ENCODE results near the gene HCN1. TPM values are rescaled to one million over a fixed set of nuclear protein-coding genes. Genes with fewer than 3 reads are reported as not detected.
A peak's percentile ranks its signal among the peaks of the same experiment; 100 is the strongest.

Gene HCN1
- 1 to 10 TPM in 1 of 2 donors, under 1 TPM in 1; 0.52 to 3.0 TPM for total RNA-seq

GRCh38 chr5:45696206-45696836 is at the start of gene HCN1:
Gene HCN1, minus strand, starts transcription at chr5:45696380.
- Histone ChIP-seq H3K9me3 (no peaks in the 10 kb centered on the region), H3K27ac (peak within 1 kb of the TSS in 1 of 4 donors; percentile 39), H3K4me3 (peak within 1 kb of the TSS; percentile 41 to 65), H3K27me3 (no peaks in the 10 kb centered on the region), H3K4me1 (peaks cover 18% of the 10 kb centered on the region), H3K36me3 (replicated peaks in 1 of 2; ENCODE audit: insufficient read depth in 1 of 2, low read depth in 2 of 2) (no peaks in the 10 kb centered on the region)
- intact Hi-C loops (cut with DNase I), result no loop called here
- DNase-seq (peak; percentile 87 to 91 (median 88)), ATAC-seq (peak; percentile 100)
- peak; percentile 67 to 95 (median 88) for TF ChIP-seq CTCF (IDR thresholded peaks at IDR 0.05)
- TF ChIP-seq POLR2A (IDR thresholded peaks at IDR 0.05), result no peak
- WGBS, 2 donors, result 12 to 46% methylated on average over 13 to 46 of the region's 46 CpGs

GRCh38 chr5:45741110-45741509 is 44.9 kb upstream of the HCN1 start:
- TF ChIP-seq POLR2A (IDR thresholded peaks at IDR 0.05) (no peak), CTCF (IDR thresholded peaks at IDR 0.05) (no peak)
- Histone ChIP-seq H3K27ac (no peak overlapping the region), H3K36me3 (replicated peaks in 1 of 2; ENCODE audit: insufficient read depth in 1 of 2, low read depth in 2 of 2) (no peaks in the 10 kb centered on the region), H3K27me3 (no peaks in the 10 kb centered on the region), H3K9me3 (no peaks in the 10 kb centered on the region), H3K4me1 (no peaks in the 10 kb centered on the region), H3K4me3 (no peak overlapping the region)
- DNase-seq, result no peak
- 14 to 28% methylated on average over 5 of the region's 5 CpGs for WGBS, 2 donors
- intact Hi-C loops (cut with DNase I), result no loop called here
- ATAC-seq, result no peak

- no peaks in the 10 kb centered on the region for H3K36me3 ChIP-seq (replicated peaks in 1 of 2; ENCODE audit: insufficient read depth in 1 of 2, low read depth in 2 of 2)
- intact Hi-C loops (cut with DNase I), result no loop called here
- WGBS, 2 donors, result 57 to 65% methylated on average over 5 of the region's 5 CpGs
- no peaks in the 10 kb centered on the region for H3K9me3 ChIP-seq
- no peak overlapping the region for H3K27ac ChIP-seq
- no peak overlapping the region for H3K4me3 ChIP-seq
- H3K4me1 ChIP-seq, result no peaks in the 10 kb centered on the region
- no peak for TF ChIP-seq POLR2A (IDR thresholded peaks at IDR 0.05)
- no peak for TF ChIP-seq CTCF (IDR thresholded peaks at IDR 0.05)
- no peak for DNase-seq
- ATAC-seq, result no peak
- no peaks in the 10 kb centered on the region for H3K27me3 ChIP-seq
These were observed 41.0 kb upstream of the HCN1 start for GRCh38 chr5:45737153-45737552.

GRCh38 chr5:45725537-45725936 is 29.4 kb upstream of the HCN1 start:
- no peak overlapping the region for H3K27ac ChIP-seq
- DNase-seq (no peak), ATAC-seq (no peak)
- no peak overlapping the region for H3K4me3 ChIP-seq
- 63% methylated on average over 3 of the region's 3 CpGs for WGBS, 2 donors
- H3K9me3 ChIP-seq, result no peaks in the 10 kb centered on the region
- intact Hi-C loops (cut with DNase I), result no loop called here
- no peaks in the 10 kb centered on the region for H3K4me1 ChIP-seq
- H3K27me3 ChIP-seq, result no peaks in the 10 kb centered on the region
- no peak for TF ChIP-seq CTCF (IDR thresholded peaks at IDR 0.05)
- no peak for TF ChIP-seq POLR2A (IDR thresholded peaks at IDR 0.05)
- no peaks in the 10 kb centered on the region for H3K36me3 ChIP-seq (replicated peaks in 1 of 2; ENCODE audit: insufficient read depth in 1 of 2, low read depth in 2 of 2)

DNA sequence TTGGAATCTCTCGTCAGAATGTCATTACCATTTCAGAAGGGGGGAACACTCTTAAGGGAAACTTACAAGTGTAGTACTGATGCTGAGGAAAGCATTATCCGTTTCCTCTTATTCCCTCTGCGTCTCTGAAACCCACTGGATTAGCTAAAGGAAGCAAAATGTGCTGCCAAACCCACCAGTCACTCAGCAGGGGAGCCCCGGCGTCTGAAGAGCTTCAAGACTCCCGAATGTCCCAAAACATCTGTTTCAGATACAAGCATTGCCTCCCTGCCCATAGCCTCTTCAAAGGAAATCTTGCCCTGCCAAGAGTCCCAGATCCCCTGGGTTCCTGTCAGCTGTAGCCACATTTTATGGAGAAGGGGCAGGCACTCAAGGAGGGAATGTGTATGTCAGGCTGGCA is 1.0 kb upstream of the HCN1 start:
- H3K27me3 ChIP-seq, result no peaks in the 10 kb centered on the region
- intact Hi-C loops (cut with DNase I), result no loop called here
- no peaks in the 10 kb centered on the region for H3K36me3 ChIP-seq (replicated peaks in 1 of 2; ENCODE audit: insufficient read depth in 1 of 2, low read depth in 2 of 2)
- H3K4me3 ChIP-seq, result no peak overlapping the region
- H3K9me3 ChIP-seq, result no peaks in the 10 kb centered on the region
- no peak for TF ChIP-seq CTCF (IDR thresholded peaks at IDR 0.05)
- no peak for TF ChIP-seq POLR2A (IDR thresholded peaks at IDR 0.05)
- ATAC-seq (no peak), DNase-seq (no peak)
- H3K4me1 ChIP-seq, result peaks cover 18% of the 10 kb centered on the region
- 74 to 75% methylated on average over 6 of the region's 6 CpGs for WGBS, 2 donors
- no peak overlapping the region for H3K27ac ChIP-seq
